Thyroid gland (tissue), 4 donors: ENCODE measurements around the gene CDC6. TPM values are rescaled to one million over a fixed set of nuclear protein-coding genes. Genes with fewer than 3 reads are reported as not detected.

Experiments
- DNase-seq, 2 donors: peaks; one replicate each; pipeline ENCODE4 v3.0.0-alpha.2; 2019
- H3K27ac ChIP-seq, 3 donors: fragments of 200-600 bp; sonication (generic); 1 replicate in 2 of 3; 2 replicates in 1 of 3; pipeline ENCODE4 v1.5.1; 2016 to 2019; ENCODE audit warnings: mild to moderate bottlenecking in 1 of 3, moderate library complexity in 1 of 3
- H3K27me3 ChIP-seq: fragments of 200-600 bp; sonication (generic); one replicate; pipeline ENCODE4 v1.5.1; 2019
- H3K36me3 ChIP-seq, 2 donors: fragments of 200-600 bp; sonication (generic); one replicate each; pipeline ENCODE4 v1.5.1; 2016 to 2019
- H3K4me1 ChIP-seq, 2 donors: fragments of 200-600 bp; sonication (generic); one replicate each; pipeline ENCODE4 v1.5.1; 2017 to 2019
- H3K4me3 ChIP-seq, 3 donors: fragments of 200-600 bp; sonication (generic); replicated peaks in 1 of 3; 1 replicate in 2 of 3; 2 replicates in 1 of 3; pipeline ENCODE4 v1.5.1; 2016; ENCODE audit warnings: mild to moderate bottlenecking in 1 of 3
- H3K9me3 ChIP-seq: fragments of 200-600 bp; sonication (generic); one replicate; pipeline ENCODE4 v1.5.1; 2017
- POLR2A ChIP-seq, 2 donors: fragments of 450-650 bp; IDR thresholded peaks; one replicate each; pipeline ENCODE4 v1.6.1; 2017; ENCODE audit warnings: antibody characterized with exemption in 2 of 2, mild to moderate bottlenecking in 2 of 2, moderate library complexity in 1 of 2
- WGBS, 2 donors: methylation state at CpG; one replicate each; pipeline ENCODE4 v1.1.5; 2017; 5-methylcytosine and 5-hydroxymethylcytosine counted together
- intact Hi-C: fragments of 100-400 bp; cut with DNase I; formaldehyde crosslinking; loops from one replicate; pipeline ENCODE4 v1.15.1; 2023
- total RNA-seq, 4 donors: library from RNA; depleted of rRNA; stranded (reverse); fragments of >200 nt; gene quantifications; one replicate each; pipeline ENCODE4 v1.2.3, GENCODE V29; 2016
- TF ChIP-seq, protein P1 (sequence below), 6 experiments: fragments of 200-600 bp in 3 of 6; fragments of 450-650 bp in 3 of 6; sonication (generic) in 3 of 6; IDR thresholded peaks; one replicate each; pipeline ENCODE4 v1.5.1; 2016 to 2019; ENCODE audit warnings: antibody characterized with exemption in 6 of 6, mild to moderate bottlenecking in 2 of 6, inconsistent platforms in 1 of 6, moderate library complexity in 1 of 6

The CDC6 gene
- total RNA-seq, 4 donors from 2014 or later, result 0.63 to 5.2 (median 0.79) TPM

DNA sequence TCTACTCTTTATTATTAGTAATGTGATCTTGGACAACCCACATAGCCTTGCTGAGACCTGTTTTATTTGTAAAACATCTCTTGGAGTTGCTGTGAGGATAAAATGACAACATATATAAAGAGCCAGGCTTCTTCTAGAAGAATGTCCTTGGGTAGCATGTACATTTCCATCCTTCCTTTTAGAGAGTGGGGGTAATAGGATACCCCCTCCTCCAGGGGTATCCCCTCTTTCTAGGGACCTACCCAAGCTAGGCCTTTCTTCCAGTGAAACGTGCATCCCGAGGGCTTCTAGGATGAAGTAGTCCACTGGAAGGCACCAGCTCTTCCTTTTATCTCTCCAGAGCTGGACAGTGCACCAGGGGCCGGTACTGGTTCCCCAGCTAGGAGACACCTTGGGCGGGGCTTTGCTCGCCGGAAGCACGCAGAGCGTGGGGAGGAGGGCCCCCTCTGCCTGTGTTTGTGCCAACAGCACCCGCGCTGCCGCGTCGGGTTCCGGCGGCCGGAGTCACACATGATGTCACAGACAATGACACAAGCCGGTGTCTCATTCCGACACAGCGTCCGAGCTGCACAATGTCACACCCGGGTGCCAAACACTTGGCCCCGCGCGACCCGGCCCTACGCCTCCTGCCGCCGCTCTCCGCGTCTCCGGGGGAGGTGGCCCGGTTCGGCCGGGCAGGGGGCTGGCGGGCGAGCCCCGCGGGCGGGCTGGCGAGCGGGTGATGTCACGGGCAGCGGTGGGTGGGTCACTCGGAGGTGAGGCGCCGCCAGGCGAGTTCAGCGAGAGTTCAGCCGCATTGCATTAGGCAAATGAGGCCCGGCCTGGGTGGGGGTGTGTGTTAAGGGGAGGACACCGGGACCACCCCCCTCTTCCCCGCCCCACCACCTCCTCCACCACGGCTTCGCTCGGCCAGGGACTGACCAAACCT lies 53.5 kb downstream of the CDC6 start:
- DNase-seq, result peak; percentile 93 to 94
- no peaks in the 10 kb centered on the region for H3K27me3 ChIP-seq
- H3K27ac ChIP-seq, result peak overlapping the region; percentile 85 to 95 (median 88)
- peak in 1 of 2 donors; percentile 73 for TF ChIP-seq POLR2A (IDR thresholded peaks at IDR 0.05)
- TF ChIP-seq, protein P1, sequence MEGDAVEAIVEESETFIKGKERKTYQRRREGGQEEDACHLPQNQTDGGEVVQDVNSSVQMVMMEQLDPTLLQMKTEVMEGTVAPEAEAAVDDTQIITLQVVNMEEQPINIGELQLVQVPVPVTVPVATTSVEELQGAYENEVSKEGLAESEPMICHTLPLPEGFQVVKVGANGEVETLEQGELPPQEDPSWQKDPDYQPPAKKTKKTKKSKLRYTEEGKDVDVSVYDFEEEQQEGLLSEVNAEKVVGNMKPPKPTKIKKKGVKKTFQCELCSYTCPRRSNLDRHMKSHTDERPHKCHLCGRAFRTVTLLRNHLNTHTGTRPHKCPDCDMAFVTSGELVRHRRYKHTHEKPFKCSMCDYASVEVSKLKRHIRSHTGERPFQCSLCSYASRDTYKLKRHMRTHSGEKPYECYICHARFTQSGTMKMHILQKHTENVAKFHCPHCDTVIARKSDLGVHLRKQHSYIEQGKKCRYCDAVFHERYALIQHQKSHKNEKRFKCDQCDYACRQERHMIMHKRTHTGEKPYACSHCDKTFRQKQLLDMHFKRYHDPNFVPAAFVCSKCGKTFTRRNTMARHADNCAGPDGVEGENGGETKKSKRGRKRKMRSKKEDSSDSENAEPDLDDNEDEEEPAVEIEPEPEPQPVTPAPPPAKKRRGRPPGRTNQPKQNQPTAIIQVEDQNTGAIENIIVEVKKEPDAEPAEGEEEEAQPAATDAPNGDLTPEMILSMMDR (IDR thresholded peaks at IDR 0.05), result no peak
- H3K36me3 ChIP-seq, result no peaks in the 10 kb centered on the region
- peaks cover 27 to 78% of the 10 kb centered on the region in 2 donors for H3K4me1 ChIP-seq
- peak overlapping the region; percentile 64 to 97 (median 76) for H3K4me3 ChIP-seq
- H3K9me3 ChIP-seq, result no peaks in the 10 kb centered on the region
- 0% methylated on average over 2 to 20 of the region's 55 CpGs for WGBS, 2 donors
- intact Hi-C loops, result no loop called here

DNA sequence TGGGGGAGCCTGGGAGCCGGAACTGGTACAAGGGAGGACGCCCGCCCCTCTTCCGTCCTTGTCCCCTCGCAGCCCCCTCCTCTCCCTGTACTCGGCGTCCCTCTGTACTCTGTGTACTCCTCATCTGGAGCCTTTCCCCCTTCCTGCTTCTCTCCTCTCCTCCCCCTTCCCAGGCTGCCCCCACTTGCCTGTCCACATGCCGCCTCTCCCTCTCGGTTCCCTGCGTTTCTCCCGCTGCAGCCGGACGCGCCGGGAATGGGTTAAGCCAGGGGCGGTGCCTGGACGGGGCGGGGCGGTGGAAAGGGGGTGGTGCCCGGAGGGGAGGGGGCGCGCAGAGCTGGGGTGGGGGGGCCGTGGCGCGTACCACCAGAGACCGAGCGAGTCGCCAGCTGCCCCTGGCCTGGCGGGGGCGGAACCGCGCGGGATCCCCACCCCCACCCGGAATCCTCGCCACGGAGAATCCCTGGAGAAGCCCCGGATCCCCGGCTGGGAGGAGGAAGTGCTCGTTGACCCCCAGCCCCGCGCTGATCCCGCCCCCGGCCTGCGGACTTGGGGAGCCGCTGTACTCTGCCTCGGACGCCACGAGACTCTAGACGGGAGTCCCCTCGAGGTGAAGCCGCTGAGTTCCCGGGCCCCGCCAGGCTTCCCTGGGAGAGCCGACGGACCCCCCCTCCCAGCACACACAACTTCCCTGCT lies 54.3 kb downstream of the CDC6 start:
- H3K4me1 ChIP-seq, result peaks cover 35 to 78% of the 10 kb centered on the region in 2 donors
- WGBS, 2 donors, result 0 to 1% methylated on average over 16 to 17 of the region's 55 CpGs
- TF ChIP-seq POLR2A (IDR thresholded peaks at IDR 0.05), result no peak

DNA sequence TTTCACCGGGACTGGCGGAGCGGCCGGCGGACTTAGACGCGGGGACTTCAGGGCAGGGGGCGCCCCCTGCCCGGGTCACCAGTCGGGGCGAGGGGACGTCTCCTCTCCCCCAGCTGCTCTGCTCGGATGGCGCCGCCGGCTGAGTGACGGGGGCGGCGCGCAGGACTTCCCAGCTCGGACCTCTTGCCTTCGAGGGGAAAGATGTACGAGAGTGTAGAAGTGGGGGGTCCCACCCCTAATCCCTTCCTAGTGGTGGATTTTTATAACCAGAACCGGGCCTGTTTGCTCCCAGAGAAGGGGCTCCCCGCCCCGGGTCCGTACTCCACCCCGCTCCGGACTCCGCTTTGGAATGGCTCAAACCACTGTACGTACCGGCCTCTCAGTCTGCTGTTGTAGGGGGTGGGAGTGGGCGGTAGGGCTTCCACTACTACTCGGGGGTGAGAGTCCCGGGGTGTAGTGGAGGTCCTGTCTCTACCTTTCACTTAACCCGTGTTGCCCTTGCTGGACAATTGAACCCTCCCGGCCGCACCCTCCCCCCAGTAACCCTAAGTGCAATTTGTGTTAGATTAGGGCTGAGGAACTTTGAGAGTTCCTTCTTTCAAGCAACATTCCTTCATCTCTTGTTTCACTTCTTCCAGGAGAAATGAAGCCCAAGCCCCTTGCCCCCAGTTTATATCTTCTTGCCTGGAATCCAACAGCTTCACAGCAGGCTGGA lies 55.0 kb downstream of the CDC6 start:
- peak in 1 of 2 donors; percentile 40 for DNase-seq
- 9 to 24% methylated on average over 13 to 14 of the region's 38 CpGs for WGBS, 2 donors
- Histone ChIP-seq H3K36me3 (no peaks in the 10 kb centered on the region), H3K27me3 (no peaks in the 10 kb centered on the region), H3K9me3 (no peaks in the 10 kb centered on the region), H3K4me3 (peak overlapping the region; percentile 64 to 97 (median 76)), H3K4me1 (peaks cover 43 to 78% of the 10 kb centered on the region in 2 donors), H3K27ac (peak overlapping the region; percentile 85 to 95 (median 88))
- intact Hi-C loops, result no loop called here
- TF ChIP-seq, protein P1 (IDR thresholded peaks at IDR 0.05), result no peak
- TF ChIP-seq POLR2A (IDR thresholded peaks at IDR 0.05), result no peak

More for the DNA sequence above, 54.3 kb downstream of the CDC6 start:
- peak; percentile 81 for DNase-seq
- intact Hi-C loops, result no loop called here
- H3K9me3 ChIP-seq, result no peaks in the 10 kb centered on the region
- H3K27me3 ChIP-seq, result no peaks in the 10 kb centered on the region
- H3K27ac ChIP-seq, result peak overlapping the region; percentile 85 to 95 (median 88)
- no peaks in the 10 kb centered on the region for H3K36me3 ChIP-seq
- peak overlapping the region; percentile 64 to 97 (median 76) for H3K4me3 ChIP-seq

DNA sequence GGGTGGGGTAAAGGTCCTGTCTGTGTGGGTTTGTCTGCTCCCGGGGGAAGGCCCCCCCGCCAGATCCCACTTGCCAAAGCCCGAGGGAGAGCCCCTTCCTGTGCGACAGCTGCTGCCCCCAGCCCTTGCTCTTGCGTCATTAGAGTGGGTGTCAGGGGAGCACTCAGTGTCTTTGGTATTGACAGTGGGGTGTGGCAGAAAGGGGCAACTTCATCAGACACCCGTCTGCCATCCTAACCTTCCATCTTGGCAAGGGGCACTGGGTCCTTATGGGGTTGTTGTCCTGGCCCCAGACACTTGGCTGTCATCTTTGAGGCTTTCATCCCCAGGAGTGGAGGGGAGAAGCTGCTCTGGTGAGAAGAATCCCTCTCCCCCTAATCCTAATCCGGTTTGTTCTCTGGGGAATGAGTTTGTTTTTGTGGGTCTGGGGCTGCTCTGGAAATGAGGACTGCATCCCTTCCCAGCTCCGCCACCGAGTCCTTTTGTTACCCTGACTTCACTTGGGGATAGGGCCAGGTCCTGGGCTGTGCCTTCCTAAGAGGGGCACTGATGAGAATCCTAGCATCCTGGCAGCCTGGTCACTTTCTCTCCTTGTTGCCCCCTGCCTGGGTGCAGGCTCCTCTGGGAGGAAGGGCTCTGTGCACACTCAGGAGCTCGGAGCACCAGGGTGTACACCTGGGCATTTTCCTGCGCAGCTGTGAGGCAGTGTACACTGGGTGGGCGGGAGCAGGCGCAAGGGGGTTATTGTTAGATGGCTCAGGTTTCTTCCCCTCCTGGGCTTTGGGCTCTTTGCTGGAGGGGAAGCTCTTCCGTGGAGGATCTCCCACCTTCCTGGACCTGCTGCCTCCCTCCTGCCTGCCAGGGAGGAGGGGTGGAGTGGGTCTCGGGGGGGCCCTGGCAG lies 55.8 kb downstream of the CDC6 start:
- 47 to 54% methylated on average over 11 to 14 of the region's 15 CpGs for WGBS, 2 donors
- intact Hi-C loops, result loop anchor here (2.0 kb wide), 1 partner anchor 31 kb away; no protein-coding TSS in a partner anchor
- H3K4me3 ChIP-seq, result peak overlapping the region; percentile 64 to 97 (median 76)

More for the DNA sequence above, 55.8 kb downstream of the CDC6 start:
- H3K27ac ChIP-seq, result peak overlapping the region; percentile 85 to 95 (median 88)
- TF ChIP-seq POLR2A (IDR thresholded peaks at IDR 0.05), result no peak
- TF ChIP-seq, protein P1 (IDR thresholded peaks at IDR 0.05), result no peak
- H3K9me3 ChIP-seq, result no peaks in the 10 kb centered on the region
- no peaks in the 10 kb centered on the region for H3K36me3 ChIP-seq
- peaks cover 51 to 80% of the 10 kb centered on the region in 2 donors for H3K4me1 ChIP-seq
- no peaks in the 10 kb centered on the region for H3K27me3 ChIP-seq
- DNase-seq, result no peak
